ELR (cell line): ENCODE results near the gene H2BW2.
"Not testable (repeated sequence)": the region's sequence is repeated elsewhere in the genome, so short reads cannot be mapped to it uniquely, and the experiment has no call there.

Source experiments
- DNase-seq: peaks from one replicate; pipeline ENCODE4 v3.0.0-alpha.2; 2015; ENCODE audit warnings: low read depth

Gene H2BW2

DNA sequence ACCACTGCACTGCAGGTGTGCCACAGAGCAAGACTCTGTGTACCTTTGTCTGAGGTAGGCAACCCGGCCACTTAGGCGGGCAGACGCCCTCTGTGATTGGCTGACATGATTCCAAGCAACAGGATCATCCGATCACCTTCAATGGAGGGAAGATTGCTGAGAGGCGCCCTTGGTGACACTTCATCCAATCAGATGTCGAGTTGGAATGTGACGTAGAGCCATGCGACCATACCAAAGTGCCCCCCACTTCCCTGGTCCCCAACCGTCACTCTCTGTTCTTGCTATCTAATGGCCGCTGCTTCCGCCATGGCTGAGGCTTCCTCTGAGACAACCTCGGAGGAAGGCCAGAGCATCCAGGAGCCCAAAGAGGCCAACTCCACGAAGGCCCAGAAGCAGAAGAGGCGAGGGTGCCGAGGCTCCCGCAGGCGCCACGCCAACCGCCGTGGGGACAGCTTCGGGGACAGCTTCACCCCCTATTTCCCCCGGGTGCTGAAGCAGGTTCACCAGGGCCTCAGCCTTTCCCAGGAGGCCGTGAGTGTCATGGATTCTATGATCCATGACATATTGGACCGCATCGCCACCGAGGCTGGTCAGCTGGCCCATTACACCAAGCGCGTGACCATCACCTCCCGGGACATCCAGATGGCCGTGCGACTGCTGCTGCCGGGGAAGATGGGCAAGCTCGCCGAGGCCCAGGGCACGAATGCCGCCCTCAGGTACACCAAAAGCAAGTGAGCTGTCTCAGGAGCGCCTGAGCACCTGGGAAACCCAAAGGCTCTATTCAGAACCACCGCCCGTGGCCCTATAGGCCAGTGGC, at the start of gene H2BW2:
Gene H2BW2, plus strand, starts transcription at position 268 of the 817 bp plus-strand sequence. Its CDS starts 39 bp downstream, at position 307.
- no peak for DNase-seq

DNA sequence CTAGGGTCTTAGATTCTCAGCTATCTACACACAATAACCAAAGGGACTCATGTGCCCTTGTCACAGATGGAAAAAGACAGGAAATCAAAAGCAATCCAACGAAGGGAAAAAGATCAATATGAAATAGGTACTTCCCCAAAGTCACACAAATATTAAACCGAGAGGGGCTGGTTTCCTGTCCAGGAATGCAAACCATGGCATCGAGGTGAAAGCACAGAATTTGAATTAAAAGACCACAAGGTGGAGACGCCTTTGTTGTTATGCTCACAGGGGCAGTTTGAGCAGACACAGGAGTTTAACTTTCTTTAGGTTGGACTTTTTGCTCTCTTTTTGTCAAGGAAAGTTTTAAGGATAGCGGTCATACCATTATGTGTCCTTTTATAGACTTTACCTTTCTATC, 40.5 kb upstream of the H2BW2 start:
- DNase-seq: no peak

DNA sequence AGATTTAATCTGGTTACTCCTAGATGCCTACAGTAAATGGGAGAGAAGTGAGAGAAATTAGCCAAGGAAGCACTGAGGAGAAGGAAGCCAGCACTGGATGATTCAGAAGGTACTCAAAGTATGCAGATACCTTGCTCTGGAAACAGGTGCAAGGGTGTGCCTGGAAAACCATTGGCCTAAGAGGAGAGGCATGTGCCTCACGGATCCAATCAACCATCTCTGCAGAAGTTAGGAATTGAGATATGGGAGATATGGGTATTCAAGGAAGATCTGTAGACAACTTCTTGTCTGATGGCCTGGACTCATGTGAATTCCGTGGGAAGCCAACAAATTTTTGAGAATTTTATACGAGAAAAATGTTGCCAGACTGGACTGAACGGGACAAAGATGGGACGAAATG, 30.9 kb upstream of the H2BW2 start:
- no peak for DNase-seq

DNA sequence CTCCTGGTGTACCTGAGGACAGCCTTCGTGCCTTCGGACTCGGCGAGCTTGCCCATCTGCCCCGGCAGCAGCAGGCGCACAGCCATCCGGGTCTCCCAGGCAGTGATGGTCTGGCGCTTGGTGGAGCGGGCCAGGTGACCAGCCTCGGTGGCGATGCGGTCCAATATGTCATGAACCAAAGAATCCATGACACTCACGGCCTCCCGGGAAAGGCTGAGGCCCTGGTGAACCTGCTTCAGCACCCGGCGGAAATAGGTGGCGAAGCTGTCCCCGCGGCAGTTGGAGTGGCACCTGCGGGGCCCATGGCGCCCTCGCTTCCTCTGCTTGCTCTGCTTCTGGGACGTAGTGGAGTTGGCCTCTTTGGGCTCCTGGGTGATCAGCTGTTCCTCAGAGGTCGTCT, 26.6 kb upstream of the H2BW2 start:
- DNase-seq: no peak

DNA sequence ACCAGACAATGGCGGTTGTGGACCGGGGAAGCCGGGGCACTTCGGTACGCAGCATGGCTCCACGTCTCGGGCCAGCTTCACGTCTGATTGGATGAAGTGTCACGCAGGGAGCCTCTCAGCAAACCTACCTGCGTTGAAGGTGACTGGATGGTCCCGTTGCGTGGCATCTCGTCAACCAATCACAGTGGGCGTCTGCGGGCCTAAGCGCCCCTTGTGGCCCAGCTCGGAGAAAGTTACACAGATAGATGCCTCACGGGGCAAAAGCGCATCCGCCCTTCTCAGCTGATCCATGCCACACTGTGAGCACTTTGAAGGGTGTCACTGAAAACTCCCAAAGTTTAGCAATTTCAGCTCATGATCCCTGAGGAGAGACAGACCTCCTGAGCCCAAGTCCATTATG, 26.1 kb upstream of the H2BW2 start, which contains the start of gene H2BW1:
Gene H2BW1, minus strand, starts transcription at position 103 of the 400 bp plus-strand sequence. CDS start 132 bp downstream, outside the sequence.
- no peak for DNase-seq

DNA sequence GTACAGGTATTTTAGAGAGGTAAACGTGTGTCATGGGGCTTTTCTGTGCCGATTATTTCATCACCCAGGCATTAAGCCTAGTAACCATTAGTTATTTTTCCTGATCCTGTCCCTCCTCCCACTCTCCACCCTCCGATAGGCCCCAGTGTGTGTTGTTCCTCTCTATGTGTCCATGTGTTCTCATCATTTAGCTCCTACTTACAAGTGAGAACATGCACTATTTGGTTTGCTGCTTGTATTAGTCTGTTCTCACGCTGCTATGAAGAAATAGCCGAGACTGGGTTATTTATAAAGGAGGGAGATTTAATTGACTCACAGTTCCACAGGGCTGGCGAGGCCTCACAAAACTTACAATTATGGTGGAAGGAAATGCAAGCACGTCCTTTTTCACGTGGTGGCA, 24.2 kb upstream of the H2BW2 start:
- DNase-seq: not testable (repeated sequence)

DNA sequence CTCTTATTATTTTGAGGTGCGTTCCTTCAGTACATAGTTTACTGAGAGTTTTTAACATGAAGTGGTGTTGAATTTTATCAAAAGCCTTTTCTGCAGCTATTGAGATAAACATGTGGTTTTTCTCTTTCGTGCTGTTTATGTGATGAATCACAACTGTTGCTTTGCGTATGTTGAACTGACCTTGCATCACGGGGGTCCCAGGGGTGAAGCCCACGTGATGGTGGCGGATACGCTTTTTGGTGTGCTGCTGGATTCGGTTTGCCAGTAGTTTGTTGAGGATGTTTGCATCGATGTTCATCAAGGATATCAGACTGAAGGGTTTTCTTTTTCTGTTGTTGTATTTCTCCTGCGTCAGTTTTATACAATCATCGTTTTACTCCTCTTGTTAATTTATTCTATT, 21.6 kb upstream of the H2BW2 start:
- no peak for DNase-seq

DNA sequence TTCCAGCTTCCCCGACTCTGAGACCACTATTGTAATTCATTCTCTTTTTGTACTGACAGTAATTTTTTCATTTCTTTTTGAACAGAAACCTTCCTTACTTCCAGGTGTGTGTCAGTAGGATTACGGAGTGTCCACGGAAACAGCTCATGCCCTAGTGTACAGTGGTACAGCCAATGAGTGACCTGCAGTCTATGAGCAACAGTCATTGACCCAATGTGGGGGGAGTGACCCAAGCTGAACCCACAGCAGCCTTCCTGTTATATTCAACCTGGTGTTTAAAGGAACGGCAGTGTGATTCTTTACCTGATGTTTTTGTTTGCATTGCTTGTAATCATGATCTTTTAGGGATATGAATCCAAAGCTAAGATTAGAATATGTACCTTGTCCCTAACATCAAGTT, 1.2 kb downstream of the H2BW2 start:
- no peak for DNase-seq

DNA sequence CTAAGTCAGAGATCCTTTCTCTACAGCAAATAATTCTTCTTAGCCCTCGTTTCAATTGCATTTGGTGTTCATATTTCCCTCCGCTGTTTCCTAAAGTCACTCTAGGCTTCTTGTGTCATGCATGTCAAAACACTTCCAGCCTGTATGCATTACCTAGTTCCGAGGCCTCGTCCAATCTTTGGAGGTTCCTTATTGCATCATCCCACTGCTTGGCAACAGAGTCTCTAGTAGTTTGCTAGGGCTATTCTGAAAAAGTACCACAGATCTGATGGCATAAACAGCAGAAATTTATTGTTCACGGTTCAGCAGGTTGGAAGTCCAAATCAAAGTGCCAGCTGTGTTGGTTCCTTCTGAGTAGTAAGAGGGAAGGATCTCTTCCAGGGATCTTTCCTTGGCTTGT, 5.9 kb downstream of the H2BW2 start:
- DNase-seq: no peak

DNA sequence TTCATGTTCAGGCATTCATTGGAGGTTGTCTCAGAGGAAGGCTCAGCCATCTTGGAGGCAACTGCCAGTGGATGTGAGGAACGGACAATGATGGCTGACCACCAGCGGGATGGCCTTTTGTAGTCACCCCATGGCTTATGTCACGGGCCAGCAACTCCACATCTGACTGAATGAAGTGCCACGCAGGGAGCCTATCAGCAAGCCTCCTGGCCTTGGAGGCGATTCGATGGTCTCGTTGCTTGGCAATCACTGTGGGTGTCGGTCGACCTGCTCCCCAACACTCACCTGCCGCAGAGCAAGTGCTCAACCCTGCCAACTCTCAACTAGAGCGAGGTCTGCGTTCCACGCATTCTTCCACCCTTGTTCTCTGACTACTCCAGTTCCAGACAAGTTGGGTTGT, 7.4 kb downstream of the H2BW2 start:
- no peak for DNase-seq

DNA sequence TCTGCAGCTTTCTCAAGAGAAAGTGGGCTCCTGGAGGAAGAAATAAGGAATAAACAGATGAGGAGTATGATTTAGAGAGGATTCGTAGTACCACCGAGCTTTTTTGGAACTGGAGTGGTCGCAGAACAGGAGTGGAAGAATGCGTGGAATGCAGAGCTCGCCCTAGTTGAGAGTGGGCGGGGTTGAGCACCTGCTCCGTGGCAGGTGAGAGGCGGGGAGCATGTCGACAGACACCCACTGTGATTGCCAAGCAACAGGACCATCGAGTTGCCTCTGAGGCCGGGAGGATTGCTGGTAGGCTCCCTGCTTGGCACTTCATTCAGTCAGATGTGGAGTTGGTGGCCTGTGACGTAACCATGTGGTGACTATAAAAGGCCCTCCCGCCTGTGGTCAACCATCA, 15.2 kb downstream of the H2BW2 start:
- not testable (repeated sequence) for DNase-seq

DNA sequence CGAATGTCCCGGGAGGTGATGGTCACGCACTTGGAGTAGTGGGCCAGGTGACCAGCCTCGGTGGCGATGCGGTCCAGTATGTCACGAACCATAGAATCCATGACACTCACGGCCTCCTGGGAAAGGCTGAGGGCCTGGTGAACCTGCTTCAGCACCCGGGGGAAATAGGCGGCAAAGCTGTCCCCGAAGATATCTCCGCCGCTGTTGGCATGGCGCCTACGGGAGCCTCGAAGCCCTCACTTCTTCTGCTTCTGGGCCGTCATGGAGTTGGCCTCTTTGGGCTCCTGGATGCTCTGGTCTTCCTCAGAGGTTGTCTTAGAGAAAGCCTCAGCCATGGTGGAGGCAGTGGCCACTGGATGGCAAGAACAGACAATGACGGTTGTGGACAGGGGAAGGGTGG, 22.9 kb downstream of the H2BW2 start:
- DNase-seq: not testable (repeated sequence)

DNA sequence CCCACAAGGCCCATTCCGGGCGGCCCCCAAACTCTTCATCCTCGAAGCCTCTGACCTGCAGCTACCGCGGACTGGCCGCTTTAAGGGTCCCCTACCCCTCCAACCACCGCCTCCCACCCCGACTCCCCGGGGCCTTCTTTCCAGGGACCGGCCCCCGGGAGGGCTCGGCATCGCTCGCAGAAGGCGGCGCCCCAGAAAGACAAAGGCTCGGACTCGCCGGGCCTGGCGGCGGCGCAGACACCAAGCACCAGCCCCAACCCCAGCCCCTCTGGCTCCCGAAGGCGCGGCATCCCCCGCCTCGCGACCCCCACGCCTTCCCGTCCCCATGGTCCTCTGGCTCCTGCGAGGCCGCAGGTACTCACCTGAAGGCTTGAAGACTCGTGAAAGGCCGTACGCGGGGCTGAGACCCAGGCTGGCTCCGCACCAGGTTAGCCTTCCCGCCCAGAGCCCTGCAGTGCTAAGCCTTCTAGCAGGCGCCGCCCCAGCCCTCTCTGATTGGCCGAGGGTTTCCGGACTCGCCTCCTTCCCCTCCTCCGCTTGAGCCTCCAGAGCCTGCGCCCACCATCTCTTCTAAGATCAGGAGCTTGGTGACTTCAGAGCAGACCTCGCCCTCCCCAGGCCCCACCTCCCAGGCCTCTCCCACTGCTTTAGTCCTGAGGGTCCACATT, 36.2 kb downstream of the H2BW2 start, which contains the start of gene TMSB15C:
Gene TMSB15C, minus strand, starts transcription at position 459 of the 668 bp plus-strand sequence.
- DNase-seq: not testable (repeated sequence)

DNA sequence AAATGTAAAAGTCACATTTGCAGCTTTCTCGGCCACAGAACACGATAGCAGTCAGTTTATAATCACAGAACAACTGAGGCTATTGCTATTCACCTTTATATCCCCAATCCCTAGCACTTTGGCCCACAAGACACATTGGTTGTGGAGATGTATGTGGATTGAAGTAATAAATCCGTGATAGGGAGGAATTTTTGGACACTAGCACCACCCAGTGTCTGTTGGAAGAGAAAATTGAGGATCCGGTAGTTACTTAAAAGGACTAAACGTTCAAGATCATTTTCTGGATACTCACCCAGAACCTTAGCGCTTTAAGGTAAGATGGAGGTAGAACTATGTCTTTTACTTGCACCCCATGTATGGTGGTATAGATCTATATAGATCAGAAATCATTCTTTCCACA, 38.1 kb downstream of the H2BW2 start:
- DNase-seq: not testable (repeated sequence)

DNA sequence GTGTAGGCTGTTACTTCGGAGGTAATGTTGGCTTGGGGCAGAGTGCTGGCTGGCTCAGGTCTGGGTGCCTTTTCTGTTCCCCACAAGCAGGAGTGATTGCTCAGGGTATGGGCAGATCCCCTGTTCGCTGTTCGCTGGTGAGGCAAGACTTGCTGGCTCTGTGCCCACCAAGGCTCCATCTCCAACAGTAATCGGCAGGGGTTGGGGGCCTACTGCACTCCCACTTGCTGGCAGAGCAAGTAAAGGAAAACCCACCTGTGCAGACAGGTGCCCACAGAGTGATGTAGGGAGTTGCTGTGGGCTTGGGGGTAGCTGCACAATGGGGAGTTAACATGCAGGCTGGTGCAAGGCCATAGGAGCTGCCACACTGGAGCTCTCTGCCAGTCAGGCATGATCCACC, 44.3 kb downstream of the H2BW2 start:
- no peak for DNase-seq

DNA sequence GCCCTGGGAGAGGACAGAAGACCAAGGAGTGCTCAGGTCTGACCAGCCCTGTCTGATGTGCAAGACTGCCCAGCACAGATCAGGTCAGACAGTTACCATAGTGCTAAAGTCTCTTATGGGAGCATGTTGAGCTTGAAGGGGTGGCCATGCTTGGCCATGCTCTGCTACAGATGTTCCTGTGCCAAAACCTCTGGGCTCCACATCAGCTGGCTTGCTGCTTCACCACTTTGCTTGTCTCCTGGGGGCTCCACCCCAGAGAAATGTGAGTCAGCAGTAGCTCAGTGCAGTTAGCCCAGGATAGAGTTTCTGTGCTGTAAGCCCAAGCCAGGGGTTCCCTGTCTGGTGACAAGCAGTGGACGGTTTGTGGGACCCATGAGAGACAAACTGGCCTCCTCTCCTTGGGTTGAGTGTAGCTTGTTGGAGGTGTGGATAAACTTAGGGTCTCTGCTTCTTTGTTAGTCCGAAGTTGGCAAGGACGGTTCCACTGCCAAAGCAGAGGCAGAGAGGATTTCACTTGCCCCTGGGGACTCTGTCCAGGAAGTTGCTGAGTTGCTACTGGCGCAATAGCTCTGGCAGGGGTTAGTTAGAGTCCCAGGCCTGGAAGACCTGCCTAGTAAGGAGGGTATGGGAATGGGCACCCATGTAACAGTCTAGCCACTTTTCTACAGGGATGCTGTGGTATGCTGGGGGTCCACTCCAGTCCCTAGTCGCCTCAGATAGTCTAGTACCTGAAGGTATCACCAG, 45.0 kb downstream of the H2BW2 start:
- no peak for DNase-seq

DNA sequence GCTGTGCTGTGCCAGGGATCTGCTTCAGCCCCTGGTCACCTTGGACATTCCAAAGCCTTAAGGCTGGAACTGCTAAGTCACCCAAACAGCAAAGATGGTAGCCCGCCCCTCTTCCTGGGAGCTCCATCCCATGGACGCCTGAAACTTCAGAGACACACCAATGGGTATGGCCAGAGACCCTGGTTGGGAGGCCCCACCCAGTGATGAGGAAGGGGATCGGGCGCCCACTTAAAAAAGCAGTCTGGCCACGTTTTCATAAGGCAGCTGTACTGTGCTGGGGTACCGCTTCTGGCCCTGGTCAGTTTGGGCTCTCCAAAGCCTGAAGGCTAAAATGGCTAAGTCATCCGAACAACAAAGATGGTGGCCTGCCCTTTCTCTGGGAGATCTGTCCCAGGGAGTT, 45.7 kb downstream of the H2BW2 start:
- no peak for DNase-seq

DNA sequence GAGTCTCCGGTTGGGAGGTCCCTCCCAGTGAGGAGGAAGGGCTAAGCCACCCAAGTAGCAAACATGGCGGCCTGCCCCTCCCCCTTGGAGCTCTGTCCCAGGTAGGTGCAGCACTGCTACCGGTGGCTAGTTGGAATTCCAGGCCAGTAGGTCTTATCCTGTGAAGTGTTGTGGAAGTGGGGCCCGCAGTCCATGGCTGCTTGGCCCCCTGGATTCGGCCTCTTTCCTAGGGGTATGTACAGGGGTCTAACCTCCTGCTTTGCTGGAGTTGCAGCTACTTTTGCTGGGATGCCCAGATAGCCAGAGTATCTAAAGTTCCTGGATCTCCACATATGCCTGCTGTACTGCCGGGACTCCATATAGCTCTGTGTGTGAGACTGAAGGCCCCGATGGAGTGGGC, 46.2 kb downstream of the H2BW2 start:
- DNase-seq: no peak
